K562 (cell line): ENCODE data around the gene HMCES. TPM values are rescaled to one million over a fixed set of nuclear protein-coding genes. Genes with fewer than 3 reads are reported as not detected.

Source experiments
- ATF7 ChIP-seq: fragments of 450-650 bp; IDR thresholded peaks from 2 replicates; pipeline ENCODE4 v1.7.1; 2014; ENCODE audit warnings: mild to moderate bottlenecking, moderate library complexity
- DLX4 ChIP-seq: fragments of 250-450 bp; sonication (Bioruptor Pico); IDR thresholded peaks from 2 replicates; pipeline ENCODE4 v1.6.1; 2021; ENCODE audit warnings: mild to moderate bottlenecking
- ELF2 ChIP-seq: fragments of 250-450 bp; sonication (Bioruptor Pico); IDR thresholded peaks from 2 replicates; pipeline ENCODE4 v1.5.0; 2021; ENCODE audit warnings: mild to moderate bottlenecking
- EP400 ChIP-seq: fragments of 450-650 bp; IDR thresholded peaks from 2 replicates; pipeline ENCODE4 v1.6.1; 2017; ENCODE audit warnings: antibody characterized with exemption, mild to moderate bottlenecking, moderate library complexity
- HMGXB4 ChIP-seq: sonication (generic); formaldehyde crosslinking; IDR thresholded peaks from 2 replicates; pipeline ENCODE4 v1.8.1; 2023; ENCODE audit warnings: mild to moderate bottlenecking, missing genetic modification reagents
- PCBP2 ChIP-seq: fragments of 200-400 bp; formaldehyde crosslinking; IDR thresholded peaks from 2 replicates; pipeline ENCODE4 v1.6.1; 2018; ENCODE audit warnings: low read length, low read depth, mild to moderate bottlenecking, moderate library complexity; ENCODE audit not compliant: poor library complexity, severe bottlenecking
- RNF219 ChIP-seq: fragments of 250-450 bp; sonication (Bioruptor Pico); IDR thresholded peaks from 2 replicates; pipeline ENCODE4 v1.5.0; 2022; ENCODE audit warnings: mild to moderate bottlenecking
- SAFB ChIP-seq: fragments of 200-400 bp; formaldehyde crosslinking; IDR thresholded peaks from 2 replicates; pipeline ENCODE4 v1.6.1; 2017; ENCODE audit warnings: low read depth, low read length, borderline replicate concordance
- SETDB1 ChIP-seq: IDR thresholded peaks from one replicate; pipeline ENCODE4 v1.6.1; 2012; ENCODE audit warnings: low read length, control low read depth, inconsistent platforms
- SMARCC2 ChIP-seq: fragments of 450-650 bp; IDR thresholded peaks from 2 replicates; pipeline ENCODE4 v1.6.1; 2017; ENCODE audit warnings: antibody characterized with exemption, moderate library complexity, mild to moderate bottlenecking, low read depth
- SP2 ChIP-seq: IDR thresholded peaks from 2 replicates; pipeline ENCODE4 v1.6.1; 2011; ENCODE audit warnings: mild to moderate bottlenecking, low read depth, low read length, moderate library complexity; ENCODE audit not compliant: poor library complexity, severe bottlenecking; ENCODE audit errors: extremely low read depth
- UBTF ChIP-seq, 2 experiments: IDR thresholded peaks; 2 replicates each; pipeline ENCODE4 v1.6.1; 2012; ENCODE audit warnings: improper control_type of control experiment in 2 of 2, low read depth in 2 of 2, low read length in 2 of 2, borderline replicate concordance in 1 of 2
- ZMIZ1 ChIP-seq, 2 experiments: fragments of 150-350 bp in 1 of 2; IDR thresholded peaks; 2 replicates each; pipeline ENCODE4 v1.6.1; 2012 to 2016; ENCODE audit warnings: low read depth in 2 of 2, low read length in 2 of 2, mild to moderate bottlenecking in 1 of 2, moderate library complexity in 1 of 2
- ZNF175 ChIP-seq: fragments of 200-800 bp; sonication (Bioruptor generic); IDR thresholded peaks from 2 replicates; pipeline ENCODE4 v1.6.1; 2016; ENCODE audit warnings: low read depth, mild to moderate bottlenecking, missing genetic modification characterization, missing compliant biosample characterization
- polyA plus RNA-seq, 8 experiments: library from polyadenylated mRNA; depleted of rRNA in 4 of 8; stranded (reverse) in 5 of 8; unstranded in 3 of 8; fragments of >200 nt; fragmentation: Nextera tagmentation in 2 of 8; fragmentation: Illumina TruSeq in 1 of 8; extraction: Ambion mirVana in 2 of 8; extraction: Trizol in 1 of 8; gene quantifications; 2 replicates each; pipeline versions ENCODE4 v1.2.1 to v1.2.3, GENCODE V29; 2011 to 2014; ENCODE audit warnings: inconsistent platforms in 1 of 8, missing spikeins in 1 of 8
- total RNA-seq, 7 experiments: library from RNA; depleted of rRNA in 6 of 7; stranded (reverse); fragments of >200 nt in 6 of 7; fragmentation: Illumina TruSeq in 2 of 7; extraction: Trizol in 2 of 7; gene quantifications; 2 replicates each; pipeline versions ENCODE4 v1.2.1 to v1.2.3, GENCODE V29; 2011 to 2021; ENCODE audit warnings: low replicate concordance in 1 of 7

The HMCES gene
- total and polyA plus RNA-seq, 9 of the 15 experiments (the other 6 are each of a cell fraction or from before 2014, with no cell fraction given), result 18.8 to 45.3 (median 24.8) TPM

- TF ChIP-seq ZMIZ1 (IDR thresholded peaks at IDR 0.05; ENCODE audit: low read depth in 2 of 2, low read length in 2 of 2), result no peak
- TF ChIP-seq UBTF (IDR thresholded peaks at IDR 0.05; ENCODE audit: borderline replicate concordance in 1 of 2, low read depth in 2 of 2, low read length in 2 of 2), result no peak
- TF ChIP-seq ZNF175 (CRISPR knock-in tag), result no peak
- no peak for TF ChIP-seq SAFB
- TF ChIP-seq HMGXB4 (CRISPR knock-in tag), result no peak
- no peak for TF ChIP-seq ATF7
- no peak for TF ChIP-seq PCBP2
- TF ChIP-seq EP400, result no peak
- TF ChIP-seq DLX4, result no peak
- TF ChIP-seq SMARCC2, result no peak
- TF ChIP-seq SP2, result no peak
- no peak for TF ChIP-seq SETDB1
- TF ChIP-seq RNF219 (CRISPR knock-in tag), result no peak
- no peak for TF ChIP-seq ELF2 (CRISPR knock-in tag)
Measured at GRCh38 chr3:129256270-129256669, 22.4 kb upstream of the HMCES start (continued).
